Upper lobe of left lung (tissue), 6 donors: Measurements from ENCODE around the gene SPEM1. TPM values are rescaled to one million over a fixed set of nuclear protein-coding genes. Genes with fewer than 3 reads are reported as not detected.

Source experiments
- ATAC-seq, 2 donors: fragments of 200-7000 bp; cut with Tn5 transposase; one replicate each; pipeline ENCODE4 v1.9.1; 2022; ENCODE audit warnings: mild to moderate bottlenecking in 2 of 2, moderate library complexity in 2 of 2; ENCODE audit not compliant: low FRiP score in 2 of 2
- DNase-seq, 2 donors: peaks; one replicate each; pipeline ENCODE4 v3.0.0-alpha.2; 2019 to 2020
- H3K27ac ChIP-seq, 4 donors: fragments of 200-600 bp; sonication (generic); one replicate each; pipeline ENCODE4 v1.5.1; 2016 to 2019
- H3K27me3 ChIP-seq, 4 donors: fragments of 200-600 bp; sonication (generic); one replicate each; pipeline ENCODE4 v1.5.1; 2017 to 2019
- H3K36me3 ChIP-seq, 4 donors: fragments of 200-600 bp; sonication (generic); one replicate each; pipeline ENCODE4 v1.5.1; 2016 to 2019
- H3K4me1 ChIP-seq, 4 donors: fragments of 200-600 bp; sonication (generic); one replicate each; pipeline ENCODE4 v1.5.1; 2018 to 2019
- H3K4me3 ChIP-seq, 4 donors: fragments of 200-600 bp; sonication (generic); one replicate each; pipeline ENCODE4 v1.5.1; 2017 to 2019; ENCODE audit warnings: mild to moderate bottlenecking in 2 of 4, moderate library complexity in 1 of 4
- H3K9me3 ChIP-seq, 4 donors: fragments of 200-600 bp; sonication (generic); one replicate each; pipeline ENCODE4 v1.5.1; 2018 to 2019
- EP300 ChIP-seq, 4 donors: sonication (generic); formaldehyde crosslinking; IDR thresholded peaks; one replicate each; pipeline ENCODE4 v1.5.1; 2017; ENCODE audit warnings: antibody characterized with exemption in 4 of 4, control low read depth in 2 of 4
- POLR2A ChIP-seq, 4 donors: fragments of 450-650 bp; IDR thresholded peaks; one replicate each; pipeline ENCODE4 v1.5.1; 2016 to 2017; ENCODE audit warnings: antibody characterized with exemption in 4 of 4, mild to moderate bottlenecking in 2 of 4
- POLR2AphosphoS5 ChIP-seq, 2 donors: sonication (generic); formaldehyde crosslinking; IDR thresholded peaks; one replicate each; pipeline ENCODE4 v1.5.1; 2017; ENCODE audit warnings: antibody characterized with exemption in 2 of 2
- WGBS, 2 donors: methylation state at CpG; one replicate each; pipeline ENCODE4 v1.1.5; 2017 to 2018; 5-methylcytosine and 5-hydroxymethylcytosine counted together
- total RNA-seq, 6 donors: library from RNA; depleted of rRNA in 4 of 6; stranded (reverse); fragments of >200 nt in 4 of 6; gene quantifications; one replicate each; pipeline versions ENCODE4 v1.1.0 to v1.2.1, GENCODE V29; 2016 to 2021
- TF ChIP-seq, protein P1 (sequence below), 6 experiments: fragments of 450-650 bp in 4 of 6; fragments of 200-600 bp in 2 of 6; sonication (generic) in 2 of 6; IDR thresholded peaks; one replicate each; pipeline ENCODE4 v1.5.1; 2016 to 2019; ENCODE audit warnings: antibody characterized with exemption in 6 of 6
- donor health status: DM: no; HTN: no; CAD: no; lungs with moderate emphysema.
- donor health status: DM: no; HTN: yes; CAD: no; lungs with severe emphysema.

SPEM1 gene
- total RNA-seq, 6 donors from 2014 or later, result not detected

DNA sequence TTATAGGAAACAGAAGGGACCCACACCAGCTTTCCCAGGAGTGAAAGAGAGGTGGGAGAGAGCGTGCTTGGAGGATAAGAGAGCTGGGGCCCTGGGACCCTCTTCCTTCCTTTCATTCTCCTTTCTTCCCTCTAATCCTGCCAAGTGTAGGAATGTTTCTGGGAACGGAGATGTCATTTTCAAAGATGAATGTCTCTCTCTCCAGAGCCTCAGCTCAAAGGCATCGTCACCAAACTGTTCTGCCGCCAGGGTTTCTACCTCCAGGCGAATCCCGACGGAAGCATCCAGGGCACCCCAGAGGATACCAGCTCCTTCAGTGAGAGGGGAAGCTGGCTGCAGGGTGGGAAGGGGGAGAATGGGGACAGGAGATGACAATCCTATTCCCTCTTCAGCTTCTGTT is 21.1 kb downstream of the SPEM1 start:
- Histone ChIP-seq H3K27me3 (peaks cover 0 to 28% (median 19%) of the 10 kb centered on the region in 4 donors), H3K27ac (no peak overlapping the region), H3K9me3 (no peaks in the 10 kb centered on the region), H3K4me1 (peaks cover 50 to 63% (median 59%) of the 10 kb centered on the region in 4 donors), H3K4me3 (no peak overlapping the region), H3K36me3 (no peaks in the 10 kb centered on the region)
- TF ChIP-seq EP300 (IDR thresholded peaks at IDR 0.05) (no peak), POLR2A (IDR thresholded peaks at IDR 0.05) (no peak), POLR2AphosphoS5 (IDR thresholded peaks at IDR 0.05) (no peak)
- TF ChIP-seq, protein P1, sequence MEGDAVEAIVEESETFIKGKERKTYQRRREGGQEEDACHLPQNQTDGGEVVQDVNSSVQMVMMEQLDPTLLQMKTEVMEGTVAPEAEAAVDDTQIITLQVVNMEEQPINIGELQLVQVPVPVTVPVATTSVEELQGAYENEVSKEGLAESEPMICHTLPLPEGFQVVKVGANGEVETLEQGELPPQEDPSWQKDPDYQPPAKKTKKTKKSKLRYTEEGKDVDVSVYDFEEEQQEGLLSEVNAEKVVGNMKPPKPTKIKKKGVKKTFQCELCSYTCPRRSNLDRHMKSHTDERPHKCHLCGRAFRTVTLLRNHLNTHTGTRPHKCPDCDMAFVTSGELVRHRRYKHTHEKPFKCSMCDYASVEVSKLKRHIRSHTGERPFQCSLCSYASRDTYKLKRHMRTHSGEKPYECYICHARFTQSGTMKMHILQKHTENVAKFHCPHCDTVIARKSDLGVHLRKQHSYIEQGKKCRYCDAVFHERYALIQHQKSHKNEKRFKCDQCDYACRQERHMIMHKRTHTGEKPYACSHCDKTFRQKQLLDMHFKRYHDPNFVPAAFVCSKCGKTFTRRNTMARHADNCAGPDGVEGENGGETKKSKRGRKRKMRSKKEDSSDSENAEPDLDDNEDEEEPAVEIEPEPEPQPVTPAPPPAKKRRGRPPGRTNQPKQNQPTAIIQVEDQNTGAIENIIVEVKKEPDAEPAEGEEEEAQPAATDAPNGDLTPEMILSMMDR (IDR thresholded peaks at IDR 0.05), result no peak
- ATAC-seq (no peak), DNase-seq (no peak)
- 56 to 77% methylated on average over 7 of the region's 7 CpGs for WGBS, 2 donors

GRCh38 chr17:7442142-7442541 is 22.0 kb downstream of the SPEM1 start:
- Histone ChIP-seq H3K4me3 (no peak overlapping the region), H3K27ac (no peak overlapping the region), H3K4me1 (peaks cover 49 to 61% (median 55%) of the 10 kb centered on the region in 4 donors), H3K9me3 (no peaks in the 10 kb centered on the region), H3K27me3 (peaks cover 0 to 37% (median 24%) of the 10 kb centered on the region in 4 donors), H3K36me3 (no peaks in the 10 kb centered on the region)
- ATAC-seq (no peak), DNase-seq (no peak)
- 90 to 94% methylated on average over 2 of the region's 2 CpGs for WGBS, 2 donors
- TF ChIP-seq POLR2A (IDR thresholded peaks at IDR 0.05), result no peak
- no peak for TF ChIP-seq POLR2AphosphoS5 (IDR thresholded peaks at IDR 0.05)
- TF ChIP-seq, protein P1 (IDR thresholded peaks at IDR 0.05), result no peak
- no peak for TF ChIP-seq EP300 (IDR thresholded peaks at IDR 0.05)

GRCh38 chr17:7443499-7444485 is 23.7 kb downstream of the SPEM1 start:
- no peak overlapping the region for H3K27ac ChIP-seq
- peaks cover 0 to 36% (median 22%) of the 10 kb centered on the region in 4 donors for H3K27me3 ChIP-seq
- TF ChIP-seq EP300 (IDR thresholded peaks at IDR 0.05) (no peak), POLR2AphosphoS5 (IDR thresholded peaks at IDR 0.05) (no peak), POLR2A (IDR thresholded peaks at IDR 0.05) (no peak)
- TF ChIP-seq, protein P1 (IDR thresholded peaks at IDR 0.05), result no peak

GRCh38 chr17:7444682-7445618 is 24.8 kb downstream of the SPEM1 start, which contains the start of gene CHRNB1:
Gene CHRNB1 (plus strand): TSS chr17:7445061. CDS start chr17:7445128, 67 bp downstream.
- H3K4me3 ChIP-seq, result peak within 1 kb of the TSS; percentile 14 to 51 (median 44)
- H3K27ac ChIP-seq, result no peak within 1 kb of the TSS
- H3K4me1 ChIP-seq, result peaks cover 25 to 34% (median 29%) of the 10 kb centered on the region in 4 donors
- TF ChIP-seq, protein P1 (IDR thresholded peaks at IDR 0.05), result peak in 2 of 6 experiments; percentile 22 to 27
- TF ChIP-seq POLR2AphosphoS5 (IDR thresholded peaks at IDR 0.05), result no peak
- H3K27me3 ChIP-seq, result peaks cover 0 to 24% (median 15%) of the 10 kb centered on the region in 4 donors
- WGBS, 2 donors, result 5 to 9% methylated on average over 11 to 18 of the region's 51 CpGs
- no peaks in the 10 kb centered on the region for H3K36me3 ChIP-seq
- H3K9me3 ChIP-seq, result no peaks in the 10 kb centered on the region
- DNase-seq (peak; percentile 93 to 94), ATAC-seq (peak; percentile 86 to 93)

More at GRCh38 chr17:7443499-7444485, 23.7 kb downstream of the SPEM1 start:
- ATAC-seq (no peak), DNase-seq (no peak)
- H3K36me3 ChIP-seq, result no peaks in the 10 kb centered on the region
- no peak overlapping the region for H3K4me3 ChIP-seq
- peaks cover 33 to 45% (median 39%) of the 10 kb centered on the region in 4 donors for H3K4me1 ChIP-seq
- no peaks in the 10 kb centered on the region for H3K9me3 ChIP-seq
- WGBS, 2 donors, result 80 to 97% methylated on average over 7 of the region's 7 CpGs
